ENCODE results near the gene ADA. TPM values are rescaled to one million over a fixed set of nuclear protein-coding genes. Genes with fewer than 3 reads are reported as not detected.

The ADA gene
- 0.99 and 2.2 TPM in 2 replicates for total RNA-seq

GRCh38 chr20:44651684-44652423, at the start of gene ADA:
Gene ADA, minus strand, starts transcription at chr20:44651699. Its CDS starts 92 bp downstream, at chr20:44651607.

DNA sequence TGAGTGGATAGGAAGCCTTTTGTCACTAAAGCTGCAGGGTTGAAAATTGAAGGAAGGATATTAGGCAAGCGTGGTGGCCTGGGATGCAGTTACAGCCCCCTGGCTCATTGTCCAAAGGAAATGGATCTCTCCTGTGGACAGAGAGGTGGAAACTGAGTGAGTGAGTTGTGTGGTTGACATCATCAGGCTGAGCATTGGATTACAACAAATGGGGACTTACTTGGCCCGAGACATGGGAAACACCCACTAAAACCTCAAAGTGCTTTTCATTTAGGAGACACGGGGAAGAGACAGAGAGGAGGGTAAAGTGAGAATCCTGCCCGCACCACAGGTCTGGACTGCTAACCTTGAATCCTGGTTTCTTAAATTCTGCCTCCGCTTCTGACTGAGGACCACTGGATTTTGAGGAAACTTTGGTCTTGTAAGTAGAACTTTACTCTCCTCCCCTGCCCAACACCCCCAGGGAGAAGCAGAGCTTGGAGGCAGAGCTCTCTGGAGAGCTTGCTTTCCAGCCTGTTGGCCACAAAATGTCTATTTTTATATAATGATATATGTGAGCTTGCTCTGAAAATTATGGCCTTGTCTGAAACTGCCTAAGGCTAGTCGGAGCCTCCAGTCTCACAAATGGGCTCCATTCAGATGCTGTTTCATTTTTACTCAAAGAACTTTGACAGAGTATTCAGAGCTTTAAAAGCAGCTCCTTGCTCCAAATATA, 69.0 kb downstream of the ADA start, which contains the start of gene PKIG:
TSS of gene PKIG (plus strand) at position 269 of the 715 bp plus-strand sequence. CDS start 31,978 bp downstream, outside the sequence.

Other genes with a start within 250 kb of the ADA start
- 6.6 and 7.3 TPM in 2 replicates for gene TTPAL, start 175.8 kb downstream of the ADA start, total RNA-seq
- 185 and 230 TPM in 2 replicates for gene SERINC3, start 129.6 kb downstream of the ADA start, total RNA-seq
- gene PKIG, start 69.1 kb downstream of the ADA start, total RNA-seq = 135 and 149 TPM in 2 replicates
- gene CCN5, start 63.7 kb upstream of the ADA start, total RNA-seq = 0.40 and 0.93 TPM in 2 replicates
- 0.26 and 0.37 TPM in 2 replicates for gene KCNK15, start 94.2 kb upstream of the ADA start, total RNA-seq
- gene RIMS4, start 158.8 kb upstream of the ADA start, total RNA-seq = 0.06 TPM in 1 of 2 replicates, not detected in the other
- 86.3 and 101 TPM in 2 replicates for gene YWHAB, start 234.0 kb upstream of the ADA start, total RNA-seq